ENCODE results near the gene IFT122.

DNA sequence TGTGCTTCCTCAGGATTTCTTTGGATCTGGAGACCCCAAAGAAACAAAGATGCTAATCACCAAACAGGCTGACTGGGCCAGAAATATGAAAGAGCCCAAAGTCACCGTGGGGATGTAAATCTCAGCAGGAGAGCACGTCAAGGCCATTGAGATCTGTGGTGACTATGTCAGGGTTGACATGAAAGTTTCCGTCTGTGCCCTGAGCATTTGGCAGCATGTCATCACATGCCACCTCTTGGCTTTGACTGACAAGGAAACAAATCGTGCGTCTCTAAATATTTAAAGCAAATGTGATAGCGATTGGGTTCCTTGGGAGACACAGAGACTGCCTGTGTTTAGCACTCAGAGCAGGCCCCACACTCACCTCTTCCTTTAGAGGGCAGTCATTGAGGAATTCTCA lies 46.8 kb upstream of the IFT122 start:
- TF ChIP-seq, protein P1, sequence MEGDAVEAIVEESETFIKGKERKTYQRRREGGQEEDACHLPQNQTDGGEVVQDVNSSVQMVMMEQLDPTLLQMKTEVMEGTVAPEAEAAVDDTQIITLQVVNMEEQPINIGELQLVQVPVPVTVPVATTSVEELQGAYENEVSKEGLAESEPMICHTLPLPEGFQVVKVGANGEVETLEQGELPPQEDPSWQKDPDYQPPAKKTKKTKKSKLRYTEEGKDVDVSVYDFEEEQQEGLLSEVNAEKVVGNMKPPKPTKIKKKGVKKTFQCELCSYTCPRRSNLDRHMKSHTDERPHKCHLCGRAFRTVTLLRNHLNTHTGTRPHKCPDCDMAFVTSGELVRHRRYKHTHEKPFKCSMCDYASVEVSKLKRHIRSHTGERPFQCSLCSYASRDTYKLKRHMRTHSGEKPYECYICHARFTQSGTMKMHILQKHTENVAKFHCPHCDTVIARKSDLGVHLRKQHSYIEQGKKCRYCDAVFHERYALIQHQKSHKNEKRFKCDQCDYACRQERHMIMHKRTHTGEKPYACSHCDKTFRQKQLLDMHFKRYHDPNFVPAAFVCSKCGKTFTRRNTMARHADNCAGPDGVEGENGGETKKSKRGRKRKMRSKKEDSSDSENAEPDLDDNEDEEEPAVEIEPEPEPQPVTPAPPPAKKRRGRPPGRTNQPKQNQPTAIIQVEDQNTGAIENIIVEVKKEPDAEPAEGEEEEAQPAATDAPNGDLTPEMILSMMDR (IDR thresholded peaks at IDR 0.05), result no peak
- no peak for TF ChIP-seq POLR2A (IDR thresholded peaks at IDR 0.05)
